Measurements from ENCODE around the gene TM9SF1. TPM values are rescaled to one million over a fixed set of nuclear protein-coding genes. Genes with fewer than 3 reads are reported as not detected.

The TM9SF1 gene
- total and polyA plus RNA-seq, 2 of the 13 experiments (the other 11 are each of a cell fraction or from before 2014, with no cell fraction given), result 83.2 to 110 TPM

GRCh38 chr14:24187539-24187915, 7.7 kb downstream of the TM9SF1 start:
- 77% methylated on average over 2 of the region's 2 CpGs for WGBS (ENCODE audit: low lambda C conversion rate)
- DNase-seq (ENCODE audit: low spot score) (no peak), FAIRE-seq (no peak), ATAC-seq (no peak)
- ChIA-PET CTCF (ENCODE audit: low intra/inter-chr PET ratio, low total read pairs) (no interaction called here), POLR2A (interaction anchor here (0.8 to 6.4 kb wide), 15 partner anchors 8 to 126 kb away, joined by 3 to 65 read pairs (median 19); partner anchors contain the start of genes CHMP4A, DCAF11, DHRS1 and EMC9)
- Histone ChIP-seq H3K4me3 (replicated peaks in 1 of 3; ENCODE audit: insufficient read depth in 1 of 3, low read depth in 2 of 3, low read length in 3 of 3) (peak overlapping the region; percentile 70 to 92 (median 77)), H3K79me2 (ENCODE audit: insufficient read depth, low read length) (peaks cover 19% of the 10 kb centered on the region), H3K27ac (ENCODE audit: extremely low read length, insufficient read depth, low read length) (no peak overlapping the region), H3K36me3 (replicated peaks in 1 of 2; ENCODE audit: control insufficient read depth in 1 of 2, insufficient read depth in 2 of 2, low read length in 2 of 2) (peaks cover 63 to 73% of the 10 kb centered on the region in 2 experiments), H2AFZ (ENCODE audit: low read length) (no peak overlapping the region), H4K20me1 (ENCODE audit: insufficient read depth, low read length) (no peaks in the 10 kb centered on the region), H3K9ac (ENCODE audit: insufficient read depth, low read depth, low read length) (peak overlapping the region; percentile 84), H3K4me2 (ENCODE audit: low read depth, low read length) (peak overlapping the region; percentile 96), H3K9me3 (ENCODE audit: low read length) (no peaks in the 10 kb centered on the region), H3K27me3 (ENCODE audit: control insufficient read depth in 1 of 2, insufficient read depth in 2 of 2, low read length in 2 of 2) (no peaks in the 10 kb centered on the region), H3K4me1 (ENCODE audit: insufficient read depth, low read length) (peaks cover 34% of the 10 kb centered on the region)
- in situ Hi-C loops (cut with HindIII; ENCODE audit: extremely low pct_ligation_motif_present, low pct_unique_long_range_greater_than_20kb), result no loop called here
- no TSS peak for BruUV-seq (replicated peaks)
- no peak for TF ChIP-seq YEATS4 (CRISPR knock-in tag; IDR thresholded peaks at IDR 0.05; ENCODE audit: borderline replicate concordance)
- no peak for TF ChIP-seq RNF2 (conservative IDR thresholded peaks at IDR 0.05; ENCODE audit: low read depth)
- TF ChIP-seq BRD4 (CRISPR knock-in tag; IDR thresholded peaks at IDR 0.05), result peak; percentile 6; the same call in 1 of the 2 replicates
- TF ChIP-seq GPN1 (CRISPR knock-in tag; IDR thresholded peaks at IDR 0.05; ENCODE audit: borderline replicate concordance), result 0 out of 2 replicates have a peak, but pooled peaks have one; percentile 69
- TF ChIP-seq CERS6 (CRISPR knock-in tag; IDR thresholded peaks at IDR 0.05), result peak; percentile 43; the same call in 1 of the 2 replicates
- TF ChIP-seq ZNF790 (CRISPR knock-in tag; IDR thresholded peaks at IDR 0.05; ENCODE audit: borderline replicate concordance), result 0 out of 2 replicates have a peak, but pooled peaks have one; percentile 2
- TF ChIP-seq AHR (CRISPR knock-in tag; IDR thresholded peaks at IDR 0.05), result no peak
- no peak for TF ChIP-seq FOXP4 (CRISPR knock-in tag; IDR thresholded peaks at IDR 0.05)
- peak; percentile 48; the same call in 1 of the 2 replicates for TF ChIP-seq ATAD3A (CRISPR knock-in tag; IDR thresholded peaks at IDR 0.05)
- TF ChIP-seq SALL1 (CRISPR knock-in tag; IDR thresholded peaks at IDR 0.05), result no peak
- peak; percentile 28; the same call in 1 of the 2 replicates for TF ChIP-seq MTERF4 (CRISPR knock-in tag; IDR thresholded peaks at IDR 0.05)
- intact Hi-C loops (cut with micrococcal nuclease; ENCODE audit: unreplicated experiment), result no loop called here
